GM12874 (cell line): Measurements from ENCODE around the gene DRD2.

Source experiments
- TF ChIP-seq, protein P1 (sequence below): IDR thresholded peaks from 2 replicates; pipeline ENCODE4 v1.5.1; 2011; ENCODE audit warnings: low read depth, mild to moderate bottlenecking, control low read depth, low read length, moderate library complexity; ENCODE audit not compliant: insufficient read depth

The DRD2 gene

DNA sequence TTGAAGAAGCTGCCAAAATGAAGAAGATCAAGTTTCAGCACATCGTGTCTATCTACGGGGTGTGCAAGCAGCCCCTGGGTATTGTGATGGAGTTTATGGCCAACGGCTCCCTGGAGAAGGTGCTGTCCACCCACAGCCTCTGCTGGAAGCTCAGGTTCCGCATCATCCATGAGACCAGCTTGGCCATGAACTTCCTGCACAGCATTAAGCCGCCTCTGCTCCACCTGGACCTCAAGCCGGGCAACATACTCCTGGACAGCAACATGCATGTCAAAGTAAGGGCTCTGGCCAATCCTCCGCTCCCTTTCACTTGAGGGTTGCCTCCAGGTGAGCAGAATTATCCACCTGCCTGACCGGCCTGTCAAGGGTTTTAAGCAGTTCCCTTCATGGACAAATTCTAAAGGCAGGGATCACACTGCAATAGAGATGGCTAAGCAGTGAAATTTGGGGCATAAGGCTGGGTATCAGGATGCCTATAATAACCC is 81.7 kb downstream of the DRD2 start:
- TF ChIP-seq, protein P1, sequence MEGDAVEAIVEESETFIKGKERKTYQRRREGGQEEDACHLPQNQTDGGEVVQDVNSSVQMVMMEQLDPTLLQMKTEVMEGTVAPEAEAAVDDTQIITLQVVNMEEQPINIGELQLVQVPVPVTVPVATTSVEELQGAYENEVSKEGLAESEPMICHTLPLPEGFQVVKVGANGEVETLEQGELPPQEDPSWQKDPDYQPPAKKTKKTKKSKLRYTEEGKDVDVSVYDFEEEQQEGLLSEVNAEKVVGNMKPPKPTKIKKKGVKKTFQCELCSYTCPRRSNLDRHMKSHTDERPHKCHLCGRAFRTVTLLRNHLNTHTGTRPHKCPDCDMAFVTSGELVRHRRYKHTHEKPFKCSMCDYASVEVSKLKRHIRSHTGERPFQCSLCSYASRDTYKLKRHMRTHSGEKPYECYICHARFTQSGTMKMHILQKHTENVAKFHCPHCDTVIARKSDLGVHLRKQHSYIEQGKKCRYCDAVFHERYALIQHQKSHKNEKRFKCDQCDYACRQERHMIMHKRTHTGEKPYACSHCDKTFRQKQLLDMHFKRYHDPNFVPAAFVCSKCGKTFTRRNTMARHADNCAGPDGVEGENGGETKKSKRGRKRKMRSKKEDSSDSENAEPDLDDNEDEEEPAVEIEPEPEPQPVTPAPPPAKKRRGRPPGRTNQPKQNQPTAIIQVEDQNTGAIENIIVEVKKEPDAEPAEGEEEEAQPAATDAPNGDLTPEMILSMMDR: no peak

DNA sequence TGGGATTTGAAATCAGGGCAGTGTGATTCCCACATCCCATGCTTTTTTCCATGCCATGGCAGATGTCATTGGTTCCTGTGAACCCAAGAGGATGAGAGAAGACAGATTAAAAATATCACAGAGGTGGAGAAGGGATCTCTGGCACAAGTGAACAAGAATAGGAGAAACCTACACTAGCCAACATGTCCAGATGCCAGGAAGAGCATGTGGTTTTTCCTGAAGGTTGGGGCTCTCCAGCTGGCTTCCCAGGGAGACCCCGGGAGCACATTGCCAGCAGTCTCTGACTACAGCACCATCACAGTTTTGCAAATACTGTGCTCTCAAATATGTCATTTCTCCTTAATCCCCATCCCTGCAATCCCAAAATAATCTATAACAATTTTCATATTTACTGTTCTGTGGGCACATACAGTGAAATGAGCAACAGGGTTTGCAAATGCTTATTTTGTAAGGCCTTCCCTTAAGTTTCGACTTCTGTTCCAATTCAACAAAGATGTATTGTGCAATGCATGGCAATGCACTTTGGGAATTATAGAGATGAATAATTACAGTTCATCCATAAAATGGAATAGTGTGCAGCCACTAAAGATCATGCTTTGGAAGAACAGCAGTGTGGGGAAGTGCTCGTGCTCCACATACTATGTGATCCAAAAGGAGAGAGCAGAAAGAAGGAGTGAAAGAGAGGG is 82.8 kb downstream of the DRD2 start:
- TF ChIP-seq, protein P1: no peak

DNA sequence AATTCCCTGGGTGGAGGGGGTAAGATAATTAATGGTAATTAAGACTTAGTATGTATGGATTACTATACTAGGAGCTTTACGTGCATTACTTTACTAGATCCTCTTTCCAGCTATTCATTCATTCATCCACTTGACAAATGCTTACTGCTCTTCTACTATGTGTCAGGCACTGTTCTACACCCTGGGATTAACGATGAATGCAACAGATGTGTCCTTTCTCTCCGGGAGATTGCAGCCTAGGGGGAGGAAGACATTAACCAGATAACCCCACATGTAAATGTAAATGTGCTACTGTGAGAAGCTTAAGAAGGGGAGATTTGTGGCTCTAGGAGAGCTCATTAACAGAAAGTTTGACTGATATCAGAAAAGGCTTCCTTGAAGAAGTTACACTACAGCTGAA is 85.9 kb downstream of the DRD2 start:
- TF ChIP-seq, protein P1: no peak

DNA sequence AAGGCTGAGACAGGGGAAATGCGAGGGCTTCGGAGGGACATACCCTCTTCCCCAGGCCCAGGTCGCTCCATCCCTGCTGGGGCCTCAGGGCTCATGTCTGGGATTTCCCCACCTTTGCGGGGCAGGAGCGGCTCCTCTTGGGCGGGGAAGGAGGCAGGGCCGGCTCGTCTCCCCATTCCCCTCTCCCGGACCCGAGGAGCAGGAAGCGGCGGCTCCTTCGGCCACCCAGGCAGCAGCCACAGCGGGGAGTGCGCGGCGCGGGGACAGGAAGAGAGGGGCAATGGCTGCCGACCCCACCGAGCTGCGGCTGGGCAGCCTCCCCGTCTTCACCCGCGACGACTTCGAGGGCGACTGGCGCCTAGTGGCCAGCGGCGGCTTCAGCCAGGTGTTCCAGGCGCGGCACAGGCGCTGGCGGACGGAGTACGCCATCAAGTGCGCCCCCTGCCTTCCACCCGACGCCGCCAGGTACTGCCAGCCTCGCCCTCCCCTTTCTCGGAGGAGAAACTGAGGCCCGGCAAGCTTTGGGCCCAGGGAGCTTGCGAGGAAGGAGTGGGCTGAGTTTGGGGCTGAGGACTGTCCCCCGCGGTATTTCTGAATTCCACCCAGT is 87.5 kb downstream of the DRD2 start, which contains the start of gene ANKK1:
Gene ANKK1, plus strand, starts transcription at position 175 of the 607 bp plus-strand sequence. Its CDS starts 106 bp downstream, at position 281.
- TF ChIP-seq, protein P1: 0 out of 2 replicates have a peak, but pooled peaks have one; percentile 9

DNA sequence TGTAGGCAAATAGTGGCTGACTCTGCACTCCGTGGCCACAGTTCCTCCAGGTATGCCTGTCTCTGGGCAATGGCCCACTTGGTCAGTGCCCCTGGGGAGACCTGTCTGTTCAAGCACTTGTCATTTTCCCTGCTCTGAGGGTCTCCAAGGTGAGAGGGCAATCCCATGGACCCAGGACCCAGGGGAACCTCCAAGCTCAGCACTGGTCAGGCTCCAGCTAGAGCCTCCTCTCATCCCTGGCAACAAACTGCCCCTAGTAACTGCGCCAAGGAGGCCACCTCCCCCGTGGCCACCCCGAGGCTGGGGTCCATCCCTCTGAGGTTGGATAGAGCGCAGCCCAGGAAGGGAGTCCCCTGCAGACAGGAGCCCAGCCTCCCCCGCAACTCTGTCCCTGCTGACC is 88.3 kb downstream of the DRD2 start:
- TF ChIP-seq, protein P1: no peak

DNA sequence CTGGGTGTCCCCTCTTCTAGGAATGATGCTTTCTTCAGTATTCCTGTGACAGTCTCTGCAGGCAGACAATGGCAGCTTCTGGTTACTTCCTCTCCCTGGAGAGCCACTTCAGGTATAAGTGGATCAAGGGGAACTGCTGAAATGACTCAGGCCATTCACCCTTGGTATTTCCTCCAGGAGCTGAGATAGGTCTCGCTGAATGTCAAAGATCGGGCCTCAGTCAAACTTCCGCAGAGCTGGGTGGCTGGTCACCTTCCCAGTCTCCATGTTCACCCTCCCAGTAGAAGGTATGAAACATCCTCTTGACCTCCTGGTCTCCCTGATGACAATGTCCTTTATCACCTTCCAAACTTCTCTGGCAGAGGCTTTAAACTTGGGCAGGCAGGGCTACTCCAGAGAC is 89.4 kb downstream of the DRD2 start:
- TF ChIP-seq, protein P1: no peak

DNA sequence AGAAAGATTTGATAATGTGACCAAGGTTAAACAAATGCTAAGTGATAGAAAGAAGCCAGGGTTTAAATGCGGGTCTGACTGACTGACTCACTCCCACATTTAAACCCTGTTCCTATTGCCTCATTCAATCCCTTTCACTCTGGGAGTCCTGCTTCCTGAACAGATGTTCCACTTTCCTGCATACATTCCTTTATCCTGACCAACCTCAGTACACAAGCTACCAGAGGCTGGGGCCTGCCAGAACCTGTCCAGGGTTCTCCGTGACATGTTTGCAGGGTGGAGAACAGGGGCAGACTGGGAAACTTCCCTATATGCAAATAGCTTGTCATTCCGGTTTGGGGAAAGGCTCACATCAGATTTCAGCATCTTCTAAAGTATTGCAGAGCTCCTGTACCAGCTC is 90.6 kb downstream of the DRD2 start:
- TF ChIP-seq, protein P1: no peak
